ENCODE data around the gene MIDN. TPM values are rescaled to one million over a fixed set of nuclear protein-coding genes. Genes with fewer than 3 reads are reported as not detected.
A peak's percentile ranks its signal among the peaks of the same experiment; 100 is the strongest.
"Not testable (repeated sequence)": the region's sequence is repeated elsewhere in the genome, so short reads cannot be mapped to it uniquely, and the experiment has no call there.

MIDN gene
- total and polyA plus RNA-seq, 2 experiments from 2014 or later, result 30.1 to 98.4 TPM

GRCh38 chr19:1300744-1301490 lies 52.5 kb downstream of the MIDN start:
- no peaks in the 10 kb centered on the region for H4K20me1 ChIP-seq (ENCODE audit: insufficient read depth, poor library complexity, severe bottlenecking)
- H3K4me2 ChIP-seq, result no peak overlapping the region
- no peaks in the 10 kb centered on the region for H3K36me3 ChIP-seq (replicated peaks; ENCODE audit: insufficient read depth, low read depth)
- peaks cover 5% of the 10 kb centered on the region for H3K4me1 ChIP-seq (ENCODE audit: insufficient read depth)
- H3K27me3 ChIP-seq, result no peaks in the 10 kb centered on the region
- no peaks in the 10 kb centered on the region for H3K79me2 ChIP-seq
- no peak overlapping the region for H3K27ac ChIP-seq
- no peak for TF ChIP-seq EZH2phosphoT487 (IDR thresholded peaks at IDR 0.05; ENCODE audit: low read depth, severe bottlenecking, unreplicated experiment)
- no peak overlapping the region for H3K4me3 ChIP-seq
- WGBS (ENCODE audit: low lambda C conversion rate, missing lambda C conversion rate), result 94% methylated on average over 33 of the region's 35 CpGs
- H3K9me3 ChIP-seq (ENCODE audit: low read depth), result no peaks in the 10 kb centered on the region
- DNase-seq (ENCODE audit: low spot score), result no peak
- H2AFZ ChIP-seq, result no peak overlapping the region
- no peaks in the 10 kb centered on the region for H3K9me2 ChIP-seq (replicated peaks; ENCODE audit: insufficient read depth)

DNA sequence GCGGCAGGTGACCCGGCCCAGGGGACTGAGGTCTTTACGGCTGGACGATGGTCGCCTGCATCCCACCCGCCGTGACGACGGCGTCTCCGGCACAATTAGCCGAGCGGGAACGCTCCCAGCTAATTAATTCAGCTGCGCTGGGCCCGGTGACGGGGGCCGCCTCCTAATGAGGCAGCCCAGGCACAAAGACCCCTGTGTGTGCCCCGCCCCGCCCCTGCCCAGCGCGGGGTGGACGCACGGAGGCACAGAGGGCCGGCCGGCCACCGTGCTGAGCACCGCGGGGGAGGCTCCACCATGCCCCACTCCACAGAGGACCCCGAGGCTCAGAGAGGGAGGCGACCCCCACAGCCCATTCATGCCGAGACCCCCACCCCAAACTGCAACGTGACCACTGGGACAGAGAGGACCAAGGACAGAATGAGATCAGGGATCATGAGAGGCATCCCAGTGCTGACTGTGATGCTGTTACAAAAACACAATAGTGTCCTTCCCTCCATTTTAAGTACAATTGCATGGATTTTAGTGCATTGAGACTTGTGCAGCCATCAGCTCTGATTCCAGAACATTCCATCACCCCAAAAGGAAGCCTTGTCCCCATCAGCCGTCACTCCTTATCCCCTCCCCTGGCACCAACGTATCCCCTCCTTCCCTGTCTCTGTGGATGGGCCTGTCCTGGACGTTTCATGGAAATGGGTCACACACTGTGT lies 54.3 kb downstream of the MIDN start:
- H4K20me1 ChIP-seq (ENCODE audit: insufficient read depth, poor library complexity, severe bottlenecking), result no peaks in the 10 kb centered on the region
- TF ChIP-seq CTCF (IDR thresholded peaks at IDR 0.05; ENCODE audit: poor library complexity), result no peak
- TF ChIP-seq EZH2phosphoT487 (IDR thresholded peaks at IDR 0.05; ENCODE audit: low read depth, severe bottlenecking, unreplicated experiment), result no peak
- no peak for TF ChIP-seq EZH2 (IDR thresholded peaks at IDR 0.05; ENCODE audit: borderline replicate concordance)
- H3K4me3 ChIP-seq, result no peak overlapping the region
- WGBS (ENCODE audit: low lambda C conversion rate, missing lambda C conversion rate), result 90% methylated on average over 22 of the region's 36 CpGs
- H3K4me1 ChIP-seq (ENCODE audit: insufficient read depth), result peaks cover 5% of the 10 kb centered on the region
- no peaks in the 10 kb centered on the region for H3K79me2 ChIP-seq
- no peak for DNase-seq (ENCODE audit: low spot score)
- no peaks in the 10 kb centered on the region for H3K27me3 ChIP-seq
- H2AFZ ChIP-seq, result no peak overlapping the region
- no peaks in the 10 kb centered on the region for H3K9me3 ChIP-seq (ENCODE audit: low read depth)
- no peaks in the 10 kb centered on the region for H3K36me3 ChIP-seq (replicated peaks; ENCODE audit: insufficient read depth, low read depth)
- no peaks in the 10 kb centered on the region for H3K9me2 ChIP-seq (replicated peaks; ENCODE audit: insufficient read depth)
- no peak overlapping the region for H3K4me2 ChIP-seq
- no peak overlapping the region for H3K27ac ChIP-seq

DNA sequence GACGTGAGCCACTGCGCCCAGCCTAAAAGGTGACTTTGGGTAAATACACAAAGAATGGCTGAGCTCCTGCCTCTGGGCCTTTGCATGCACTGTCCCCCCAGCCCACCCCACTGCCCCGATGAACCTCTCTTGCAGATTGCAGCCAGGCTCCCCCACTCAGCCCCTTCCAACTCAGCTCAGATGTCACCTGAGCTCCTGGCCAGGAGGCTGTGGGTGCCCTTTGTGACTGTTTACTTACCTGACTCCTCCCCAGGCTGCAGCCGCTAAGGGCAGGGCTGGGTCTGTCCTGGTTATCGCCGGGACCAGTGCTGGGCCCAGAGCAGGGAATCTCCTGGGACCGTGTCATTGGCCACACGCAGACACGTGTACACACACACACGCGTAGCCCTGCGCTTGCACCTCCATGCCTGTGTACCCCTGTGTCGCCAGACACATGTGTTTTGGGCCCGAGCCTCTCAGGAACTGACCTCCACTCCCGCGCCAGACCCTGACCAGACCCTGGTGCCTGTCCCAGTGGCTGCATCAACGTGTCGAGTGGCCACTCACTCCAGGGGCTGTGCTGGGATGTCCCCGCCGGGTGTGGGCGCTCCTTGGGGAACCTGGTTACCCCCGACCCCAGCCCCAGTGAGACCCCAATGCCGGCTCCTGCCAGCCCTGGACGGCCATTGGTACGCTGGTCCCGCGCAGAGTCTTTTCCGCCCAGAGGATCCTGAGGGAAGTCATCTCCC lies 56.0 kb downstream of the MIDN start:
- Histone ChIP-seq H4K20me1 (ENCODE audit: insufficient read depth, poor library complexity, severe bottlenecking) (no peaks in the 10 kb centered on the region), H3K4me1 (ENCODE audit: insufficient read depth) (peaks cover 5% of the 10 kb centered on the region), H3K4me3 (no peak overlapping the region), H3K9me2 (replicated peaks; ENCODE audit: insufficient read depth) (no peaks in the 10 kb centered on the region), H3K9me3 (ENCODE audit: low read depth) (no peaks in the 10 kb centered on the region), H3K27me3 (no peaks in the 10 kb centered on the region), H2AFZ (no peak overlapping the region), H3K79me2 (no peaks in the 10 kb centered on the region), H3K36me3 (replicated peaks; ENCODE audit: insufficient read depth, low read depth) (no peaks in the 10 kb centered on the region), H3K4me2 (peak overlapping the region; percentile 44), H3K27ac (peak overlapping the region; percentile 88)
- TF ChIP-seq EZH2phosphoT487 (IDR thresholded peaks at IDR 0.05; ENCODE audit: low read depth, severe bottlenecking, unreplicated experiment), result no peak
- no peak for TF ChIP-seq EZH2 (IDR thresholded peaks at IDR 0.05; ENCODE audit: borderline replicate concordance)
- TF ChIP-seq CTCF (IDR thresholded peaks at IDR 0.05; ENCODE audit: poor library complexity), result no peak
- WGBS (ENCODE audit: low lambda C conversion rate, missing lambda C conversion rate), result 79% methylated on average over 27 of the region's 28 CpGs
- peak; percentile 83 for DNase-seq (ENCODE audit: low spot score)

- not testable (repeated sequence) for H3K9me2 ChIP-seq (replicated peaks; ENCODE audit: insufficient read depth); H3K4me2 ChIP-seq; H3K4me1 ChIP-seq (ENCODE audit: insufficient read depth); H3K27me3 ChIP-seq; H3K4me3 ChIP-seq; H3K9me3 ChIP-seq (ENCODE audit: low read depth); H4K20me1 ChIP-seq (ENCODE audit: insufficient read depth, poor library complexity, severe bottlenecking); H3K79me2 ChIP-seq; H2AFZ ChIP-seq; H3K27ac ChIP-seq; H3K36me3 ChIP-seq (replicated peaks; ENCODE audit: insufficient read depth, low read depth); DNase-seq (ENCODE audit: low spot score)
- 95% methylated on average over 9 of the region's 9 CpGs for WGBS (ENCODE audit: low lambda C conversion rate, missing lambda C conversion rate)
Observed at GRCh38 chr19:1305354-1305753, 57.0 kb downstream of the MIDN start.

All from hepatocyte (in vitro differentiated cells).